Fibroblast of peridontal ligament (primary cell): ENCODE measurements around the gene NPC1.
"Not testable (repeated sequence)": the region's sequence is repeated elsewhere in the genome, so short reads cannot be mapped to it uniquely, and the experiment has no call there.

Experiments
- DNase-seq: peaks from one replicate; pipeline ENCODE4 v3.0.0-alpha.2; 2010; ENCODE audit errors: extremely low read depth

NPC1 gene

DNA sequence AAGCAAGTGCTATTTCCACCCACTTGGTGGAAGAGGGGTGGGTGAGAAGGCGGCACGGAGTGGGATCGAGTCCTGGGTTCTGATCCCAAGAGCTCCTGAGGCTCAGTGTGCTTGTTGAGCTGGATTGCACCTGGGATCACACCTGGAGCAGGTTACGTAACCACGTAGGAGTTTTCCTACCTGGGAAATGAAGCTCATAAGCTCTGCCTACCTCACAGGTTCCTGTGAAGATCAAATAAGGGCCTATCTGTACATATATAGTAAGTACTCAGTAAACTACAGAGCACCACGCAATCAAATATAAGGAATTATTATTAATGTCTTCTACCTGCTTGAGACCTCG, 11.0 kb downstream of the NPC1 start:
- no peak for DNase-seq

DNA sequence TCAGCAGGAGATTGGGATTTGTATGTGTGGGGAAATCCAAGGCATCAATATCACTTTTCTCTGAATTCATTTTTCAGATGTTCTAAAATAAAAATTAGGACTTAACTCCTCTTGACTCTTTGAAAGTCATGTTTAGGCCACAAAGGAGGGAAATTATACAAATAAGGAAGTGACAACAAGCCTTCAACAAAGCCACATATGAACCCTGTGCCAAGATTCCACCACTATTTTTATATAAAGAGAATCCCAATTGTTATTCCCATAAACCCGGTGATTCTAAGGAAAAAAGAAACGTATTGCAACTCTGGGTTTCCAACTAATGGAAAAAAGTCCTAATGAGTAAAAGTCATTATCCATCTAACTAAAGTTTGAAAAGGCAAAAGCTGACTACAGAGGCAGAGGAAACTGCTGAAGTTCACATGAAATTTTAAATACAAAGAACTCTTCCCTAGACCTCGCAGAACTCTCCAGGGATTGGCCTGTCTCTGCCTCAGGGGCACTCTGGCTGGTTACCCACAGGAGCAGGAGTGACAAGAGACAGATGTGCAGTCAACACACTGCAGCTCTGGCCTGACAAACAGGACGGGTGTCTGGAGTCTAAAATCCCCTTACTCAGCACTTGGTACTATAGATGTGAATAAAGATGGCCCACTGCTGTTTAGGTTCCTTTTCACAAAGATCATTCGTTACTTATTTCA, 11.5 kb downstream of the NPC1 start:
- DNase-seq: no peak

DNA sequence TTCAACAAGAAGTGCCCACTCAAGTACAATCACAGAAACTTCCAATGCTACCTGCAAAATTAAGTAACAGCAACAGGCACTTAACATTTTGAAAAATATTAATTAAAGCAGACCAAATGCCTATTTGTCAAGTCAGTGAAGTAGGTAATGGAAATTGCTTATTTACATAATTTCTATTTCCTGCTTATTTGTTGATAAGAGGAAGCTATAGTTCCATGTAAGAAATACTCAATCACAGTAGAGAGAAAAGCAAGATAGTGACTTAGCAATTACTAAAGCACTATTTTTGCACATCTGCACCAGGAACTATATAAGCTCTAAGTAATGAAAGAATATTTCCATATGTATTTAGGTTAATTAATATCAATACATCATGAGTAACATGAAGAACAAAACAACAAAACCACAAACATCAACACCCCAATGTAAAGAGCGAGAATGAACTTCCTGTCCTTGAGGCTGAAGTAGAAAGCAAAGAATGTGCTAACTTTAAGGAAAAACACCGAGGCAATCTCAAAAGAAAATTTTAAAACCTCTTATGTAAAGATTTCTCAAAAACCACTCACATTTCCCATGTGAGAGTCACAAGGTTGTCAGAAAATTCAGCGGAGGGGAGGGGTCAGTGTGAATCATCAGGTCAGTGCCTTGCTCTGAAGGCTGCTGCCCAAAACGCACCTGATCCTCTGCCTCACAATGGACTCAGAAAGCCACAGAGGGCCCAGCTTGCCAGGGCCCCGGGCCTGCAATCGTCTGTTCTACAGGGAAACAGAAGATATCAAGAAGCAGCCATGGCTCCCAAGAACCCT, 12.5 kb downstream of the NPC1 start:
- DNase-seq: peak; percentile 75

DNA sequence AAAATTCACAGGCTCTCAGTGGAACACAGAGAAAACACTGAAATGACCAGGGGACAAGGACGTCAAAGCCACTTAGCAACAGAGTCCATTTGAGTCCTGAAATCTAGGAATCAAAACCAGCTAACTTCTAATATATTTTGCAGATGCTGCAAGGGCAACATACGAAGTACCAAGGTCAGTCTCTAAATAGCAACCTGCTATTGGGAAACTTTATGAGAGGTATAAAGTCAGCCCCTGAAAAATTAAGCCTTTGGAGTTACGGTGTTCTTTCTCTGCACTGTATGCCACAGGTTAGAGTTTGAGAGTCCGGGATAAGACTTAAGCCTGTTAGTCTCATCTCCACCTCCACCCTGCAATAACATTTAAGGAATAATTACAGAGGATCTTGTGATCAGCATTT, 13.3 kb downstream of the NPC1 start:
- no peak for DNase-seq

DNA sequence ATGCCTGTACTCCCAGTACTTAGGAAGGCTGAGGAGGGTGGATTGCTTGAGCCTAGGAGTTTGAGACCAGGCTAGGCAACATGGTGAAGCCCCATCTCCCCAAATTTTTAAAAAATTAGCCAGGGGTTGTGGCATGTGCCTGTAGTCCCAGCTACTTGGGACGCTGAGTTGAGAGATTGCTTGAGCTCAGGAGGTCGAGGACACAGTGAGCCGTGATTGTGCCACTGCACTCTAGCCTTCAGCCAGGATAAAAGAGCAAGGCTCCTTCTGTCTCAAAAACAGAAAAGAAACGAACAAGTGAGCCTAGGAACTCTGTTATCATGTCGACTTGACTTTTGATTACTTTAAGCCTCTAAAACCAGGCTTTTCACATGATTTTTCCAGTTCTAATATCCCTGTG, 13.7 kb downstream of the NPC1 start:
- no peak for DNase-seq

DNA sequence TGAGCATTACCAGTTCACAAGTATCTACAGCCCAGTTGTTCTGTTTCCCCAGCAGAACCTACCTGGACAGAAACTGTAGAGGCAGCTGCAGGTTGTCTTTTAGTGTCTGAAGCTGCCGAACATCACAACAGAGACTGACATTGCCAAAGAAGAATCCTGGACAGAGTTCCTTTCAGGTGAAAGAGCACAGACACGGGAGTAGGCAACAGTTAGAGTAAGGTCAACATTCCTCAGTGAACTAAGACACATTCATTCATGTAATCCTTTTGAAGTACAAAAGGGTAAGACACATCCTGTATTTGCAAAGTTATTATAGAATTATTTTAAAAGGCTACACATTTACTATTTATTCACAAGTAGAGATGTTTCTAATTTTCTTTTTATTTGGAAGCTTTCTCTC, 14.3 kb downstream of the NPC1 start:
- no peak for DNase-seq

DNA sequence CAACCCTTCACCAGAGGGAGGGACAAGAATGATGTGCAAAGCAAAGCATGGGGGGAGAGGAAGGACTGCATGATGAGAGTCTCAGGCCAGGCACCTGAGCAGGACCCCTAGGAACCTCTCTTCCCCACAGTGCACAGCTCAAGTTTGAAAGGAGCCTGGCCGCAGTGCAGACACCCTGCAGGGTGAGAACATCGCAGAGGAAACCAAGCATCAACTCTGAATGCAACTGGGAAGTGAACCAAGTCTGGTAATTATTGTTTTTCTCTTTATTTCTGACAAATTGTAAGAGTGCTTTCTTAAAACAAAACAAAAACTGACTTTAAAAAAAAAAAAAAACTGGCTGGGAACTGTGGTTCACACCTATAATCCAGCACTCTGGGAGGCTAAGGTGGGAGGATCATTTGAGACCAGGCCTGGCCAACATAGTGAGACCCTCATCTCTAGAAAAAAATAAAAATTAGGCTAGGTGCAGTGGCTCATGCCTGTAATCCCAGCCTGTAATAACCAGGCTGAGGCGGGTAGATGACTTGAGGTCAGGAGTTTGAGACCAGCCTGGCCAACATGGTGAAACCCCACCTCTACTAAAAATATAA, 15.3 kb downstream of the NPC1 start:
- no peak for DNase-seq

DNA sequence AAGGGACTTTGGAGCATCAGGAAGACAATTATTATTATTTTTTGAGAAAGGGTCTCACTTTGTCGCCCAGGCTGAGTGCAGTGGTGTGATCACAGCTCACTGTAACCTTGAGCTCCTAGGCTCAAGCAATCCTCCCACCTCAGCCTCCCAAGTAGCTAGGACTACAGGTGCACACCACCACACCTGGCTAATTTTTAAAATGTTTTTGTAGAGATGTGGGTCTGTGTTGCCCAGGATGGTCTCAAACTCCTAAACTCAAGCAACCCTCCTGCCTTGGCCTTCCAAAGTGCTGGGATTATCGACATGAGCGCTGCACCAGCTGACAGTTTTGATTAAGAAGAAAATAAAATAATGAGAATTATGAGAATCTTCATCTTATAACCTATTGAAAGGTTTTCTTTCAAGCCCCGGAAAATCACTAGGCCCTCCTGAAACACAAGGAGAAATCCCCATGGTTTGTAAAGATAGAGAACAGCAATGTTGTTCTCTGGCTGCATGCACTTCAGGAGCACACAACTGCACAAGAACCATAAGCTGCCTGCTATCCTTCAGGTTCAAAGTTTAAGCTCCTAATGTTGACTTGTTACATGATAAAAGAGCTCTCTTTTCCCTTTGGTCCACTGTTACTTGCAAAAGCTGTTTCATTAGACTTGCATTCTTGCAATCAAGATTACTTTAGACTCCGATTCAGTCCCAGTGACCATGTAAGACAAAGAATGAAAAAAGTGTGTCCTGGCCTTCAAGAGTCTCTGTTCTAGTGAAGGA, 16.8 kb downstream of the NPC1 start:
- DNase-seq: no peak

DNA sequence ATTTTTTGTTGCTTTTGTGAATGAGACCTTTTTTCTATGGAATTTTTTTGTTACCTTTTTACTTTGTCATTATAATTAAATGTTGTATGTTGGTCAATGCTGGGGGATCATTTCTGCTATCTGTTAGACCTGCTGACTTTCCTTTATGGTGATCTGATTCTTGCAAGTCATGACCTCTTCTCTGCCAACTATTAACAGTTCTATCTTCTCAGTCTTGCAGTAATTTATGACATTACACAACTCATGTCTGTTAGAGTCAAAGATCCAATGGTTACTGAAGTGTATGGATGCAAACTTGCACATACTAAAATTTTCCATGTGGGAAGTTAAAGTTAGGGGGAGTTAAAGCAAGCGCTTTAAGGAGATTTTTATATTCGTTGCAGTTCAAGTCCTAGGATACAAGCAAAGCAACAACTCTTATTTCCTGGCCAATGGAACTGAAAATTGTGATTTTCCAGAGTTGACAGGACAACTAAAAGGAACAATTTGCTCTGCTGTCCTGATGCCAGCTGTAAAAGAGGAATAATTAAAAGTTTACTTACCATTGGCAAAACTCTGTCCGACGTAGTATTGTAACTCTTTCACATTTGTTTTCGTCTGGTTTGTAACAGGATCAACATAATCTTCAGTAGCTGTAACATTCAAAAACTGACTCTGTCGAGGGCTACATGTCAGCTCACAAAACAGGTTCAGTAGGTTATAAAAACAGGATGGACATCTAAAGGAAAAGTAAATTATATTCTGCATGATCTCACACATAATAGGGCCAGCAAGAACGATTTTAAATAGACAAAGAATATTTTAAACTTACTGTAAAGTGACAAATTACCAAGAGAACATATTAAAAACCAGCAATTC, 17.8 kb downstream of the NPC1 start:
- DNase-seq: no peak

DNA sequence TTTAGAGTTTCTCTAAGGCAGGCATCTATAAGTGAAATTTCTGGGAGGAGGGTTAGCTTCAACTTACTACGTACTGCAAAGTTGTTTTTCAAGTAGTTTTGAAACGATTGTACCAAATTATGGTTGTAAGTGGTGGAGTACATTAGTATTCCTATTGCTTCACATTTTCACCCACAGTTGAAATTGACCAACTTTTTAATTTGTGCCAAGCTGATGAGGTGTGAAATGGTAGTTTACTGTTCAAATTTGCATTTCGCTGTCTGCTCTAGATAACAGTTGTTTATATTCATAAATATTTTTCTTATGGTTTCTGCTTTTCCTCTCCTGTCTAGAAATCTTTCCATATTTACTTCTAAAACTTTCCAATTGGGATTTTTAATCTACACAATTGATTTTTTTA, 18.6 kb downstream of the NPC1 start:
- no peak for DNase-seq

DNA sequence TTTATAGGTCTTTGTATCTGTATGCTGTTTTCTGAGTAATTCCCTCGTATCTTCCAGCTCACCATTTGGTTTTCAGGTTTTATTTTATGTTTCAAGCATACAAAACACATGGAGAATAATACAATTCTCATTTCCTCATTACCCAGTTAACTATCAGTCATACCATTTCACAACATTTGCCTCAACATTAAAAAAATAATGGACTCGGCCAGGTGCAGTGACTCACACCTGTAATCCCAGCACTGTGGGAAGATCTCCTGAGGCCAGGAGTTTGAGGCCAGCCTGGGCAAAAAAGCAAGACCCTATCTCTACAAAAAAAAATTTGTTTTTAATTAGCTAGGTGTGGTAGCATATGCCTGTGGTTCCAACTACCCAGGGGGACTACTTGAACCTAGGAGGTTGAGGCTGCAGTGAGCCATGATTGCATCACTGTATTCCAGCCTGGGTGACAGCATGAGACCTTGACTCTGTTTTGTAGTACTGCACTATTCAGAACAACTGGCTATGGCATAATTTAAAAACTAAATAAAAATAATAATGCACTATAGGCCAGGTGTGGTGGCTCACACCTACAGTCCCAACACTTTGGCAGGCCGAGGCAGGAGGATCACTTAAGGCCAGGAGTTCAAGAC, 20.3 kb downstream of the NPC1 start:
- no peak for DNase-seq

DNA sequence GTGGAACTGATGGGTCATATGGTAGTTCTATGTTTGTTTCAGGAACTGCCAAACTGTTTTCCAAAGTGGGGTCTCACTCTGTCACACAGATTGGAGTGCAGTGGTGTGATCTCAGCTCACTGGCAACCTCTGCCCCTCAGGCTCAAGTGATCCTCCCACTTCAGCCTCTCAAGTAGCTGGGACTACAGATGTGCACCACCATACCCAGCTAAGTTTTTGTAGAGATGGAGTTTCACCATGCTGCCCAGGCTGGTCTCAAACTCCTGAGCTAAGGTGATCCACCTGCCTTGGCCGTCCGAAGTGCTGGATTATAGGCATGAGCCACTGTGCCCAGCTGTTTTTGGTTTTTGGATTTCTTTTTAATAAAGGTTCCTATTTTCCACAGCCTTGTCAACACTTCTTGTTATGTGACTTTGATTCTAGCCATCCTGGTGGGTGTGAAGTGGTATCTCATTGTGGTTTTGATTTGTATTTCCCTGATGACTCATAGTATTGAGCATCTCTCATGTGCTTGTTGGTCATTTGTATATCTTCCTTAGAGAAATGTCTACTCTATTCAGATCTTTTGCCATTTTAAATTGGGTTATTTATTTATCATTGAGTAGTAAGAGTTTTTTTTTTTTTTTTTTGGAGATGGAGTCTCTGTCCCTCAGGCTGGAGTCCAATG, 22.8 kb downstream of the NPC1 start:
- DNase-seq: peak; percentile 55

DNA sequence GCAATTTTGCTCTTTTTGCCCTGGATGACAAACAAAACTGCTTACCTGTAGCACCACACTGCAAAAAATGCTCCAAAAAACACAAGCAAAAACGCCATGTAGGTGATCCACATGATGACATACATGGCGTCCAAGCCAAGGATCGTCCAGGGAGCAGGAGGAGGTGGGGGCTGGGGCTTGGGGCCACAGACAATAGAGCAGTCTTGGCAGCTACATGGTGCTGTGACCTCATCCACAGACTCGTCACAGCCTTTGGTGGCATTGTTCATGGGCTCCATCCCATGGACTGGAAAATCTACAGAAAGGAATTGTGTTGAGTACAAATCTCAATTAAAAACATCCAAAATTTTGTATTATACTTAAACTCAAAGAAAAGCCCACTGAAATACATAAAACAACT, 26.1 kb downstream of the NPC1 start:
- no peak for DNase-seq

DNA sequence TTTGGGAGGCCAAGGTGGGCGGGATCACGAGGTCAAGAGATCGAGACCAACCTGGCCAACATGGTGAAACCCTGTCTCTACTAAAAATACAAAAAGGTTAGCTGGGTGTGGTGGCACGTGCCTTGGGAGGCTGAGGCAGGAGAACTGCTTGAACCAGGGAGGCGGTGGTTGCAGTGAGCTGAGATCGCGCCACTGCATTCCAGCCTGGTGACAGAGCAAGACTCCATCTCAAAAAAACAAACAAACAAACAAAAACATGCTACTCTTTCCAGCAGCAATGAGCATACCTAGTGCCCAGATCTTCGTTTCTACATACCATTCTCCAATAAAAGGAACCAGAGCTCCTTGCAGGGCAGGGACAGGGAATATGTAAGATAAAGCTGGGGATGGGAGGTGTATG, 28.8 kb downstream of the NPC1 start:
- not testable (repeated sequence) for DNase-seq

DNA sequence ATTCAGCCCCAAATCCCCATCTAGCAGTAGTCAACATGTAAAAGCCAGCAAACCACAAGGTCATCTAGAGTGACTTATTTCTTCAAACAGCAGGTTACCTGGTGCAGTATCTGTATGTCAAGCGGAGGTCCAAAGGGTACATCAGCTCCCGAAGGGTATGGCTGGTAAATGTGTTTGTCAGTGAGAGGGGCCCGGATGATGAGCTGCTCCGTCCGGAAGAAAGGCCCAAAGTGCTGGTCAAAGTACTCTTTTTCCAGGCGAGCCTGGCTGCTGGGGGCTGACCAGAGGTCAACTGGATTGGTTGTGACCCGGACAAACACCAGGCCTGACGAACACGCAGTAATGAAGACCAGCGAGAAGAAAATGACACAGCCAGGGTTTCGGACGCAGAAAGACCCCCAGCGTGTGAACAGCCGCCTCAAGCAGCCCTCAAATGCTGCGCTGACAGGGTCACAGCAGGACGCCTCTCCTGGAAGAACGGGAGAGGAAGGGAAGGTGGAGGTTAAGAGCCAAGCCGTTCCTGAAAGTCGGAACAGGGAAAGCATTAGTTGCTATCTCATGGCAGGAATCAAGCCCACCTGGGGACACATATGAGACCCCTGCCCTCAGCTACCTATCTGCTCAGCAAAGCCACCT, 30.0 kb downstream of the NPC1 start:
- no peak for DNase-seq

DNA sequence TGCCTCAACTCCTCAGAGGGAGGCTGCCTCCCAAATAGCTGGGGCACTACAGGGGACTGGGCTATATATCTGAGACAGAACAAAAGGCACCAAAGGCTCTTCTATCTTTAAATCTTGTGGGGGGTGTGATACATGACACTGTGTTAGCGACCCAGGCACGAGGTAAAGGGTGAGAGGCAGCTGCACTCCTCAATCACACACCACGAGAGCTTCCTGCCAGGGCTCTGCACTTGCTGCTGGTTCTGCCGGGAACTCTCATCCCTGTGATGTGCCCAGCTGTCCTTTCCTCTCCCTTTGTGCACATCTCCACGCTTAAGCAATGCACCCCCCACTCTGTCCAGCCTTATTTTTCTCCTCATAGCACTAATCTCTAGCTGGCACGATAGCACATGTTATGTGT, 32.4 kb downstream of the NPC1 start:
- DNase-seq: no peak

DNA sequence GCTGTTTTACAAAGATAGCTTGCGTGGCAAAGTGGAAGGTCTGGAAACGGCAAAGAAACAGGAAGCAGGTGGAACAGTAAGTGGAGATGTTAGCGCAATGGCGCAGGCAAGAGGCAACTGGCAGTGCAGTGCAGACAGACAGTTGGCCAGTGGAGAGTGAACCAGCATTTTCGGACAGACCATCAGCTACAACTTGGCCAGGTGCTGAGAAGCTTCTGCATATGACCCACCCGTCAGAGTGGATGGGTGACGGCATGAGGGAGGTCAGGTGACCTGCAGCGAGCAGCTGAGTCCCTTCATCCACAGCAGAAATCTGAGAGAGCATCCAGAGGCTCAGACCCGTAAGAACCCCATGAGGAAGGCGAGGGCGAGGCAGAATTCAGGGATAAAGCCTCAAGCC, 33.8 kb downstream of the NPC1 start:
- no peak for DNase-seq

DNA sequence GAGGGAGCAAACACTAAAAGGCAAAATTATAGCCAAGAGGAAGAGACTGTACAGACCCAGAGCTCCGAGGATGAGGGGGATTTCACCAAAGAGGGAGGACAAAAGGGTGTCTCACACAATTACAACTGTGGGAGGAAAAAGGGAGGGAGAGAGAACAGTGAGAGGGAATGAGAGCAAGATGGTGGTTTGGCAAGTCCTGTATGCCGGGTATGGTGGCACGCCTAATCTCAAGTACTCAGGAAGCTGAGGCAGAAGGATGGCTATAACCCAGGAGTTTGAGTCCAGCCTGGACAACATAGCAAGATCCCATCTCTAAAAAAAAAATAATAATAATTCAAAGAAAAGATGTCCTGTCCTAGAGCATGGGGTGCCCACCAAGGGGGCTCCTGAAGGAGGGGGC, 34.3 kb downstream of the NPC1 start:
- DNase-seq: no peak

DNA sequence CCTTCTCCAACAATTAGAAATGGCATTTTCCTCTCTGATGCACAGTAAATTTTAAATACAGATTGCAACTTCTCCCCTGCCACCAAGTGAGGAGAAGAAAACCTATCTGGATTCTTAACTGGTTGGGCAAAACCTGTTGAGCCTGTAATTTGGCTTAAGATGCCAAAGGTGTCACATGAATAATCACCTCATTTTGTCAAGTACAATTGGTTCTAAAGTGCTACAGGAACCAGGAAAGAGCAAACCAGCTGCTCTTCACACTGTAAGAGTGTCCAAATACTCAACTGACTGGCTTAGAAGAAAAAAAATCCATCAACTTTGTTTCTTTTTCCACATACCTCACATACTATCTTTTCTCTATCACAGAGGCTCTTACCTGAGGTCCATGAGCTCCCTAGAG, 35.4 kb downstream of the NPC1 start:
- no peak for DNase-seq

DNA sequence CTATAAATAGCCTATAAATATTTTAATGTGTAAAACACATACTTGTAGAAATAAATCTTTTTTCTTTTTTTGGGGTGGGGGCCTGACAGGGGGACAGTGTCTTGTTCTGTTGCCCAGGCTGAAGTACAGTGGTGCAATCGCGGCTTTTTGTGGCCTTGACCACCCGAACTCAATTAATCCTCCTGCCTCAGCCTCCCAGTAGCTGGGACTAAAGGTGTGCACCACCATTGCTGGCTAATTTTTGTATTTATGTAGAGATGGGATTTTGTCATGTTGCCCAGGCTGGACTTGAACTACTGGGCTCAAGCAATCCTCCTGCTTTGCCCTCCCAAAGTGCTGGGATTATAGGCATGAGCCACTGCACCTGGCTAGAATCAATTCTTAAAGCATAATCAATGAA, 37.6 kb downstream of the NPC1 start:
- no peak for DNase-seq
